ENCODE data around the gene CRELD1. TPM values are rescaled to one million over a fixed set of nuclear protein-coding genes. Genes with fewer than 3 reads are reported as not detected.
A peak's percentile ranks its signal among the peaks of the same experiment; 100 is the strongest.

The CRELD1 gene
- total and polyA plus RNA-seq, 10 donors = 17.7 to 40.9 (median 30.6) TPM

DNA sequence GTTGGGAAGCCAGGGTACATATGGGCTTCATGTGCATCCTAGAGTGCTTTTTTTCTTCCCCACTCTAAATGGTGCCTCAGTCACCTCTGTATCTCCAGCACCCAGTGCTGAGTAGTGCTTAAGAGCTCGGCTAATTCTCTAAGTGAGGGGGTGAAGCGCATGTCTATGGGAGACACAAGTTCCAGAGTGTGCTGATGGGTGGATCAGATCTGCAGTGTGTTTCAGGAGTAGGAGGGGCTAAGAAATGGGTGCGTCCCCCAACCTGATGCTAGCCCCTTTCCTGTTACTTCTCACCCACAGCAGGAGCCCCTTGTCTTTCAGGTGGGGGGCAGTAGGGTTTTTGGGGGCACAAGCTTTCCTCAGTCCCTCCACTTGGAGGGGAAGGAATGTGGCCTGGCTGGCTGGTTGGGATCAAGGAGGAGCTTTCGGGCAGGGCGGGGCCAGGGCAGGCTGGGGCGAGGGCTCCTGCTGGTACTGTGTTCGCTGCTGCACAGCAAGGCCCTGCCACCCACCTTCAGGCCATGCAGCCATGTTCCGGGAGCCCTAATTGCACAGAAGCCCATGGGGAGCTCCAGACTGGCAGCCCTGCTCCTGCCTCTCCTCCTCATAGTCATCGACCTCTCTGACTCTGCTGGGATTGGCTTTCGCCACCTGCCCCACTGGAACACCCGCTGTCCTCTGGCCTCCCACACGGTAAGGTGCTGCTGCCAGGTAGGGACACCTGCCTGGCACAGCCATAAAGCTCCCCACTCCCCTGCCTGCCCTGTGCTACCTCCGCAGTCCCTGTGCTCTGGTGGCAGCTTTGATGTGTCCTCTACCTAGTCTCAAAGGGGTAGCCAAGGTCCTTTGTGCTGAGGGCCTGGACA, 31.0 kb upstream of the CRELD1 start, which contains the start of gene IL17RE:
IL17RE (plus strand) TSS at position 477 of the 866 bp plus-strand sequence; CDS start at position 562, 85 bp downstream.
- peak; percentile 64 for DNase-seq
- no peaks in the 10 kb centered on the region for H3K36me3 ChIP-seq
- peaks cover 0 to 28% (median 17%) of the 10 kb centered on the region in 6 donors for H3K4me1 ChIP-seq
- H3K27ac ChIP-seq = peak within 1 kb of the TSS in 6 of 8 donors; percentile 15 to 61 (median 36)
- intact Hi-C loops (cut with DNase I; ENCODE audit: low total_unique reads) = no loop called here
- TF ChIP-seq, protein P1, sequence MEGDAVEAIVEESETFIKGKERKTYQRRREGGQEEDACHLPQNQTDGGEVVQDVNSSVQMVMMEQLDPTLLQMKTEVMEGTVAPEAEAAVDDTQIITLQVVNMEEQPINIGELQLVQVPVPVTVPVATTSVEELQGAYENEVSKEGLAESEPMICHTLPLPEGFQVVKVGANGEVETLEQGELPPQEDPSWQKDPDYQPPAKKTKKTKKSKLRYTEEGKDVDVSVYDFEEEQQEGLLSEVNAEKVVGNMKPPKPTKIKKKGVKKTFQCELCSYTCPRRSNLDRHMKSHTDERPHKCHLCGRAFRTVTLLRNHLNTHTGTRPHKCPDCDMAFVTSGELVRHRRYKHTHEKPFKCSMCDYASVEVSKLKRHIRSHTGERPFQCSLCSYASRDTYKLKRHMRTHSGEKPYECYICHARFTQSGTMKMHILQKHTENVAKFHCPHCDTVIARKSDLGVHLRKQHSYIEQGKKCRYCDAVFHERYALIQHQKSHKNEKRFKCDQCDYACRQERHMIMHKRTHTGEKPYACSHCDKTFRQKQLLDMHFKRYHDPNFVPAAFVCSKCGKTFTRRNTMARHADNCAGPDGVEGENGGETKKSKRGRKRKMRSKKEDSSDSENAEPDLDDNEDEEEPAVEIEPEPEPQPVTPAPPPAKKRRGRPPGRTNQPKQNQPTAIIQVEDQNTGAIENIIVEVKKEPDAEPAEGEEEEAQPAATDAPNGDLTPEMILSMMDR (IDR thresholded peaks at IDR 0.05 in 8 of 11, conservative IDR thresholded peaks at IDR 0.05 in 3 of 11) = no peak
- TF ChIP-seq POLR2AphosphoS5 (IDR thresholded peaks at IDR 0.05) (peak in 1 of 3 donors; percentile 35), POLR2A (IDR thresholded peaks at IDR 0.05) (no peak)
- no peaks in the 10 kb centered on the region for H3K9me3 ChIP-seq
- WGBS, 5 donors = 64 to 71% (median 67%) methylated on average over 12 to 13 of the region's 13 CpGs
- H3K4me3 ChIP-seq = peak within 1 kb of the TSS in 6 of 8 donors; percentile 5 to 56 (median 19)
- H3K27me3 ChIP-seq (replicated peaks in 1 of 7) = no peaks in the 10 kb centered on the region

DNA sequence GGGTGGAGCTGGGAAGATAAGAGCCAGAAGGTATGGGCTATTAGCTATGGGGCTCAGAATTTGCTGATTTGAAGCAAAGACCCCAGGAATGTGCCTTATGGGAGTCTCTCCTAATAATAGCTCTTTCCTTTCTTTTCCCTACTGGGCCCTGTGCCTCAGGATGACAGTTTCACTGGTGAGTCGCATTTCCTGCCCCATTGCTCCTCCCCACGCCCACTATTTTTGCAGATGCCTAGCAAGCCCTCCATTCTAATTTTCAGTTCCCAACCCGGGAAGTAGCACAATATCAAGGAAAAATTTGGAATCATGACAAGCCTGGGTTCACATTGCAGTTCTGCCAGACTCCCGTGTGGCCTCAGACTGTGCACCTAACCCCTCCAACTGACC, 30.4 kb upstream of the CRELD1 start:
- DNase-seq = peak; percentile 8
- H3K9me3 ChIP-seq = no peaks in the 10 kb centered on the region

DNA sequence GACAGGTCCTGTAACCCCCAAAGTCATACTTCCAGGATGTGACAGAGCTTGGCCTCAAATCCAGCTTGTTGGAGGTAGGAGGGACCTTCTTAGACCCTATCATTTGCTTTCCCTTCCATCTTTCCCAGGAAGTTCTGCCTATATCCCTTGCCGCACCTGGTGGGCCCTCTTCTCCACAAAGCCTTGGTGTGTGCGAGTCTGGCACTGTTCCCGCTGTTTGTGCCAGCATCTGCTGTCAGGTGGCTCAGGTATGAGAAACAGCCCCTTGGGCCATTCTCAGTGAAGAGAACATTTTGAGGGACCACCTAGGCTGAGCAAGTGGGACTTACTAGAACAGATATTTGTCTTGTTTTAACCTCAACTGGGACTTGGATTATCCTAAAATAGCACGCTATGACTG, 29.7 kb upstream of the CRELD1 start:
- TF ChIP-seq POLR2A (IDR thresholded peaks at IDR 0.05) = no peak
- no peak for TF ChIP-seq POLR2AphosphoS5 (IDR thresholded peaks at IDR 0.05)
- TF ChIP-seq, protein P1 (IDR thresholded peaks at IDR 0.05 in 8 of 11, conservative IDR thresholded peaks at IDR 0.05 in 3 of 11) = no peak
- Histone ChIP-seq H3K4me1 (peaks cover 0 to 20% (median 16%) of the 10 kb centered on the region in 6 donors), H3K27ac (no peak overlapping the region), H3K4me3 (no peak overlapping the region), H3K9me3 (no peaks in the 10 kb centered on the region), H3K27me3 (replicated peaks in 1 of 7) (no peaks in the 10 kb centered on the region), H3K36me3 (no peaks in the 10 kb centered on the region)
- DNase-seq = peak; percentile 6
- 94 to 97% (median 95%) methylated on average over 4 of the region's 4 CpGs for WGBS, 5 donors
- intact Hi-C loops (cut with DNase I; ENCODE audit: low total_unique reads) = no loop called here

More for the DNA sequence above, 30.4 kb upstream of the CRELD1 start:
- H3K27me3 ChIP-seq (replicated peaks in 1 of 7) = no peaks in the 10 kb centered on the region
- H3K4me1 ChIP-seq = peaks cover 0 to 24% (median 17%) of the 10 kb centered on the region in 6 donors
- TF ChIP-seq POLR2A (IDR thresholded peaks at IDR 0.05) (no peak), POLR2AphosphoS5 (IDR thresholded peaks at IDR 0.05) (no peak)
- TF ChIP-seq, protein P1 (IDR thresholded peaks at IDR 0.05 in 8 of 11, conservative IDR thresholded peaks at IDR 0.05 in 3 of 11) = no peak
- H3K27ac ChIP-seq = peak overlapping the region in 5 of 8 donors; percentile 15 to 61 (median 36)
- H3K36me3 ChIP-seq = no peaks in the 10 kb centered on the region
- intact Hi-C loops (cut with DNase I; ENCODE audit: low total_unique reads) = no loop called here
- 21 to 43% (median 27%) methylated on average over 4 of the region's 4 CpGs for WGBS, 5 donors
- peak overlapping the region in 6 of 8 donors; percentile 5 to 56 (median 19) for H3K4me3 ChIP-seq

DNA sequence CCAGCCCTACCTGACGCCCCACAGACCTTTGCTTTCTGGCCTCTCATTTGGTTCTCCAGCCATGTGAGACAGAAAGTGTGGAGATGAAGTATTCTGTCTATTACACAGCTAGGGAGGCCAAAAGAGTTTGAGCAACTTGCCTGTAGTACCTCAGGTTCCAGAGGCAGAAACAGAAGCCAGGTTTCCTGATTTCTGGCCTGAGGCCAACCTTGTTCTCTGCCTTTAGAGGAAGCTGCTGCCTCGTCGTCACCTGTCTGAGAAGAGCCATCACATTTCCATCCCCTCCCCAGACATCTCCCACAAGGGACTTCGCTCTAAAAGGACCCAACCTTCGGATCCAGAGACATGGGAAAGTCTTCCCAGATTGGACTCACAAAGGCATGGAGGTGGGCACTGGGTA, 27.2 kb upstream of the CRELD1 start:
- Histone ChIP-seq H3K4me3 (no peak overlapping the region), H3K9me3 (no peaks in the 10 kb centered on the region), H3K27me3 (replicated peaks in 1 of 7) (no peaks in the 10 kb centered on the region), H3K27ac (no peak overlapping the region), H3K36me3 (no peaks in the 10 kb centered on the region), H3K4me1 (peaks cover 0 to 20% (median 16%) of the 10 kb centered on the region in 6 donors)
- intact Hi-C loops (cut with DNase I; ENCODE audit: low total_unique reads) = no loop called here
- peak; percentile 28 for DNase-seq
- 84 to 94% (median 89%) methylated on average over 5 of the region's 5 CpGs for WGBS, 5 donors
- no peak for TF ChIP-seq POLR2AphosphoS5 (IDR thresholded peaks at IDR 0.05)
- TF ChIP-seq, protein P1 (IDR thresholded peaks at IDR 0.05 in 8 of 11, conservative IDR thresholded peaks at IDR 0.05 in 3 of 11) = no peak
- no peak for TF ChIP-seq POLR2A (IDR thresholded peaks at IDR 0.05)
